Gastroesophageal sphincter (tissue), 4 donors: ENCODE measurements around the gene STAT2. TPM values are rescaled to one million over a fixed set of nuclear protein-coding genes. Genes with fewer than 3 reads are reported as not detected.

Experiments used
- ATAC-seq: fragments of 150-250 bp; one replicate; pipeline ENCODE4 v1.9.1; 2016; ENCODE audit warnings: mild to moderate bottlenecking, moderate library complexity
- H3K27ac ChIP-seq, 4 donors: fragments of 200-600 bp; sonication (generic) in 3 of 4; 1 replicate in 3 of 4; 2 replicates in 1 of 4; pipeline ENCODE4 v1.5.1; 2016 to 2019
- H3K27me3 ChIP-seq: fragments of 200-600 bp; sonication (generic); one replicate; pipeline ENCODE4 v1.5.1; 2019
- H3K36me3 ChIP-seq, 2 donors: fragments of 200-600 bp; sonication (generic); one replicate each; pipeline ENCODE4 v1.5.1; 2019; ENCODE audit warnings: control low read depth in 1 of 2
- H3K4me1 ChIP-seq, 3 donors: fragments of 200-600 bp; sonication (generic); 1 replicate in 2 of 3; 2 replicates in 1 of 3; pipeline ENCODE4 v1.5.1; 2016 to 2019; ENCODE audit warnings: control low read depth in 2 of 3
- H3K4me3 ChIP-seq, 2 donors: fragments of 200-600 bp; sonication (generic); one replicate each; pipeline ENCODE4 v1.5.1; 2019; ENCODE audit warnings: mild to moderate bottlenecking in 1 of 2, moderate library complexity in 1 of 2
- H3K9me3 ChIP-seq, 3 donors: fragments of 200-600 bp; sonication (generic); one replicate each; pipeline ENCODE4 v1.5.1; 2017 to 2019; ENCODE audit warnings: control low read depth in 2 of 3
- CTCF ChIP-seq, 4 experiments: fragments of 200-600 bp in 2 of 4; fragments of 450-650 bp in 2 of 4; sonication (generic) in 1 of 4; IDR thresholded peaks; one replicate each; pipeline ENCODE4 v1.5.1; 2017 to 2019; ENCODE audit warnings: antibody characterized with exemption in 4 of 4, mild to moderate bottlenecking in 2 of 4, moderate library complexity in 2 of 4
- EP300 ChIP-seq: sonication (generic); formaldehyde crosslinking; IDR thresholded peaks from one replicate; pipeline ENCODE4 v1.6.1; 2017; ENCODE audit warnings: antibody characterized with exemption, mild to moderate bottlenecking
- POLR2A ChIP-seq, 2 donors: fragments of 450-650 bp; IDR thresholded peaks; one replicate each; pipeline ENCODE4 v1.6.1; 2017; ENCODE audit warnings: antibody characterized with exemption in 2 of 2, mild to moderate bottlenecking in 2 of 2, moderate library complexity in 1 of 2
- POLR2AphosphoS5 ChIP-seq: sonication (generic); formaldehyde crosslinking; IDR thresholded peaks from one replicate; pipeline ENCODE4 v1.6.1; 2017; ENCODE audit warnings: antibody characterized with exemption
- WGBS, 2 donors: methylation state at CpG; one replicate each; pipeline ENCODE4 v1.1.5; 2018; ENCODE audit warnings: low coverage in 1 of 2; 5-methylcytosine and 5-hydroxymethylcytosine counted together
- total RNA-seq, 4 donors: library from RNA; depleted of rRNA; stranded (reverse); fragments of >200 nt; gene quantifications; one replicate each; pipeline ENCODE4 v1.1.0, GENCODE V29; 2016

STAT2 gene
- total RNA-seq, 4 donors from 2014 or later: 55.4 to 94.6 (median 82.7) TPM

- WGBS, 2 donors: 84% methylated on average over 2 of the region's 3 CpGs; no CpG with 5 or more reads in 1 of the 2 donors
- H3K36me3 ChIP-seq: peaks cover 0 to 55% of the 10 kb centered on the region in 2 donors
- no peak for ATAC-seq
Measured at GRCh38 chr12:56304276-56304675, 55.6 kb downstream of the STAT2 start.

GRCh38 chr12:56300644-56301464 is 59.1 kb downstream of the STAT2 start:
- peaks cover 6 to 63% (median 21%) of the 10 kb centered on the region in 3 donors for H3K4me1 ChIP-seq
- peaks cover 0 to 22% of the 10 kb centered on the region in 2 donors for H3K36me3 ChIP-seq
- no peaks in the 10 kb centered on the region for H3K27me3 ChIP-seq
- H3K9me3 ChIP-seq: no peaks in the 10 kb centered on the region
- peak; percentile 50 for ATAC-seq
- 42 to 45% methylated on average over 6 to 8 of the region's 21 CpGs for WGBS, 2 donors
- TF ChIP-seq EP300 (no peak), POLR2A (IDR thresholded peaks at IDR 0.05) (no peak), POLR2AphosphoS5 (no peak), CTCF (IDR thresholded peaks at IDR 0.05) (no peak)
- peak overlapping the region; percentile 87 to 96 (median 95) for H3K27ac ChIP-seq
- peak overlapping the region; percentile 80 to 87 for H3K4me3 ChIP-seq

More at GRCh38 chr12:56304276-56304675, 55.6 kb downstream of the STAT2 start:
- no peak overlapping the region for H3K27ac ChIP-seq
- H3K27me3 ChIP-seq: no peaks in the 10 kb centered on the region
- H3K4me3 ChIP-seq: no peak overlapping the region
- H3K9me3 ChIP-seq: no peaks in the 10 kb centered on the region
- peaks cover 0 to 29% (median 9%) of the 10 kb centered on the region in 3 donors for H3K4me1 ChIP-seq
- no peak for TF ChIP-seq POLR2AphosphoS5
- TF ChIP-seq POLR2A (IDR thresholded peaks at IDR 0.05): no peak
- no peak for TF ChIP-seq EP300
- no peak for TF ChIP-seq CTCF (IDR thresholded peaks at IDR 0.05)

- 0% methylated on average over 7 to 9 of the region's 63 CpGs for WGBS, 2 donors
- Histone ChIP-seq H3K27ac (peak within 1 kb of the TSS; percentile 87 to 96 (median 95)), H3K9me3 (no peaks in the 10 kb centered on the region), H3K27me3 (no peaks in the 10 kb centered on the region), H3K4me1 (peaks cover 6 to 70% (median 21%) of the 10 kb centered on the region in 3 donors), H3K36me3 (peaks cover 0 to 19% of the 10 kb centered on the region in 2 donors), H3K4me3 (peak within 1 kb of the TSS; percentile 80 to 87)
- TF ChIP-seq POLR2AphosphoS5: peak; percentile 60
- TF ChIP-seq POLR2A (IDR thresholded peaks at IDR 0.05): peak; percentile 72 to 82
- no peak for TF ChIP-seq EP300
- peak; percentile 99 for ATAC-seq
Measured at GRCh38 chr12:56299853-56300643, 59.9 kb downstream of the STAT2 start, which contains the start of gene CS. TSS of gene CS (minus strand) at chr12:56300330. CDS start at chr12:56300201, 129 bp downstream.

GRCh38 chr12:56299308-56299852 is 60.5 kb downstream of the STAT2 start:
- peaks cover 6 to 76% (median 21%) of the 10 kb centered on the region in 3 donors for H3K4me1 ChIP-seq
- peak overlapping the region; percentile 87 to 96 (median 95) for H3K27ac ChIP-seq
- WGBS, 2 donors: 0% methylated on average over 5 to 10 of the region's 10 CpGs
- no peaks in the 10 kb centered on the region for H3K27me3 ChIP-seq
- peaks cover 0 to 17% of the 10 kb centered on the region in 2 donors for H3K36me3 ChIP-seq
- TF ChIP-seq POLR2AphosphoS5: no peak
- ATAC-seq: no peak
- H3K9me3 ChIP-seq: no peaks in the 10 kb centered on the region
- H3K4me3 ChIP-seq: peak overlapping the region; percentile 80 to 87

GRCh38 chr12:56298828-56299227 is 61.1 kb downstream of the STAT2 start:
- Histone ChIP-seq H3K4me3 (peak overlapping the region; percentile 80 to 87), H3K27ac (peak overlapping the region in 3 of 4 donors; percentile 94 to 96 (median 96)), H3K4me1 (peaks cover 6 to 80% (median 21%) of the 10 kb centered on the region in 3 donors), H3K36me3 (peaks cover 0 to 14% of the 10 kb centered on the region in 2 donors), H3K9me3 (no peaks in the 10 kb centered on the region), H3K27me3 (no peaks in the 10 kb centered on the region)
- WGBS, 2 donors: 49 to 64% methylated on average over 2 to 4 of the region's 5 CpGs
- TF ChIP-seq CTCF (IDR thresholded peaks at IDR 0.05) (no peak), POLR2A (IDR thresholded peaks at IDR 0.05) (no peak), POLR2AphosphoS5 (no peak), EP300 (no peak)
- no peak for ATAC-seq
